Activated CD8-positive, alpha-beta memory T cell treated with anti-CD3 and anti-CD28 coated beads for 48 hours (primary cell): ENCODE measurements around the gene SLC48A1.

ENCODE experiments used
- DNase-seq, 3 experiments: peaks; one replicate each; pipeline ENCODE4 v3.0.0-alpha.2; 2020; ENCODE audit warnings: low read depth in 2 of 3, low spot score in 2 of 3

The SLC48A1 gene

GRCh38 chr12:47744005-47744651 is 28.9 kb upstream of the SLC48A1 start:
- DNase-seq: no peak

GRCh38 chr12:47744778-47745436 is 28.1 kb upstream of the SLC48A1 start:
- DNase-seq: no peak

GRCh38 chr12:47745485-47746041 is 27.5 kb upstream of the SLC48A1 start:
- DNase-seq: no peak

- no peak for DNase-seq
These were observed 27.0 kb upstream of the SLC48A1 start for GRCh38 chr12:47746073-47746472.

GRCh38 chr12:47746523-47746922 is 26.5 kb upstream of the SLC48A1 start:
- no peak for DNase-seq

GRCh38 chr12:47747126-47747525 is 25.9 kb upstream of the SLC48A1 start:
- DNase-seq: no peak

GRCh38 chr12:47747596-47748506 is 25.2 kb upstream of the SLC48A1 start:
- DNase-seq: no peak

- DNase-seq: no peak
These were observed 24.6 kb upstream of the SLC48A1 start for GRCh38 chr12:47748507-47748828.

GRCh38 chr12:47748899-47749298 is 24.1 kb upstream of the SLC48A1 start:
- DNase-seq: no peak

- DNase-seq: no peak
These were observed 22.7 kb upstream of the SLC48A1 start for GRCh38 chr12:47750229-47750798.

GRCh38 chr12:47750916-47751470 is 22.0 kb upstream of the SLC48A1 start:
- DNase-seq: no peak

- DNase-seq: no peak
These were observed 21.5 kb upstream of the SLC48A1 start for GRCh38 chr12:47751561-47751960.

- no peak for DNase-seq
These were observed 20.9 kb upstream of the SLC48A1 start for GRCh38 chr12:47752121-47752520.

- no peak for DNase-seq
These were observed 20.5 kb upstream of the SLC48A1 start for GRCh38 chr12:47752552-47752951.

GRCh38 chr12:47753021-47754001 is 19.7 kb upstream of the SLC48A1 start:
- no peak for DNase-seq

- no peak for DNase-seq
These were observed 18.9 kb upstream of the SLC48A1 start for GRCh38 chr12:47754126-47754525.

- DNase-seq: no peak
These were observed 18.2 kb upstream of the SLC48A1 start for GRCh38 chr12:47754881-47755280.

GRCh38 chr12:47755655-47756562 is 17.1 kb upstream of the SLC48A1 start:
- DNase-seq: no peak

GRCh38 chr12:47757364-47757839 is 15.6 kb upstream of the SLC48A1 start:
- DNase-seq: no peak
